SH-SY5Y (cell line): ENCODE results near the gene DMAC2.

Experiments
- GATA2 ChIP-seq: IDR thresholded peaks from 2 replicates; pipeline ENCODE4 v1.6.1; 2011; ENCODE audit warnings: mild to moderate bottlenecking, low read depth, low read length
- GATA3 ChIP-seq: IDR thresholded peaks from 2 replicates; pipeline ENCODE4 v1.6.1; 2011; ENCODE audit warnings: low read depth, mild to moderate bottlenecking, low read length, moderate library complexity

Gene DMAC2

GRCh38 chr19:41415154-41415571, 24.5 kb downstream of the DMAC2 start:
- TF ChIP-seq GATA2 (no peak), GATA3 (no peak)

- no peak for TF ChIP-seq GATA3
- TF ChIP-seq GATA2 = no peak
Observed at GRCh38 chr19:41414461-41414860, 25.3 kb downstream of the DMAC2 start.

- no peak for TF ChIP-seq GATA2
- TF ChIP-seq GATA3 = no peak
Observed at GRCh38 chr19:41413947-41414346, 25.8 kb downstream of the DMAC2 start.

GRCh38 chr19:41412953-41413352, 26.8 kb downstream of the DMAC2 start:
- TF ChIP-seq GATA3 (no peak), GATA2 (no peak)

- TF ChIP-seq GATA3 (no peak), GATA2 (no peak)
Observed at GRCh38 chr19:41411968-41412265, 27.8 kb downstream of the DMAC2 start.

- TF ChIP-seq GATA2 = no peak
- TF ChIP-seq GATA3 = no peak
Observed at GRCh38 chr19:41411100-41411967, 28.4 kb downstream of the DMAC2 start.

- TF ChIP-seq GATA2 (no peak), GATA3 (no peak)
Observed at GRCh38 chr19:41410336-41411054, 29.2 kb downstream of the DMAC2 start.

GRCh38 chr19:41409288-41409687, 30.4 kb downstream of the DMAC2 start:
- TF ChIP-seq GATA3 (no peak), GATA2 (no peak)

GRCh38 chr19:41408256-41408655, 31.5 kb downstream of the DMAC2 start:
- no peak for TF ChIP-seq GATA3
- no peak for TF ChIP-seq GATA2

- TF ChIP-seq GATA2 (no peak), GATA3 (no peak)
Observed at GRCh38 chr19:41407271-41407670, 32.4 kb downstream of the DMAC2 start.

GRCh38 chr19:41405776-41406175, 33.9 kb downstream of the DMAC2 start:
- TF ChIP-seq GATA3 (no peak), GATA2 (no peak)

GRCh38 chr19:41403181-41403970, 36.3 kb downstream of the DMAC2 start:
- TF ChIP-seq GATA3 (no peak), GATA2 (no peak)

- TF ChIP-seq GATA2 (no peak), GATA3 (no peak)
Observed at GRCh38 chr19:41402010-41402409, 37.7 kb downstream of the DMAC2 start.

- TF ChIP-seq GATA2 = no peak
Observed at GRCh38 chr19:41401483-41401882, 38.2 kb downstream of the DMAC2 start.
